DLD1 (cell line): ENCODE measurements around the gene SEMA4F.
"Not testable (repeated sequence)": the region's sequence is repeated elsewhere in the genome, so short reads cannot be mapped to it uniquely, and the experiment has no call there.

Source experiments
- in situ Hi-C: cut with HindIII; loops from 2 replicates; pipeline ENCODE4 v1.10.0; 2017; ENCODE audit warnings: low sequenced_read_pairs

Gene SEMA4F, protein sequence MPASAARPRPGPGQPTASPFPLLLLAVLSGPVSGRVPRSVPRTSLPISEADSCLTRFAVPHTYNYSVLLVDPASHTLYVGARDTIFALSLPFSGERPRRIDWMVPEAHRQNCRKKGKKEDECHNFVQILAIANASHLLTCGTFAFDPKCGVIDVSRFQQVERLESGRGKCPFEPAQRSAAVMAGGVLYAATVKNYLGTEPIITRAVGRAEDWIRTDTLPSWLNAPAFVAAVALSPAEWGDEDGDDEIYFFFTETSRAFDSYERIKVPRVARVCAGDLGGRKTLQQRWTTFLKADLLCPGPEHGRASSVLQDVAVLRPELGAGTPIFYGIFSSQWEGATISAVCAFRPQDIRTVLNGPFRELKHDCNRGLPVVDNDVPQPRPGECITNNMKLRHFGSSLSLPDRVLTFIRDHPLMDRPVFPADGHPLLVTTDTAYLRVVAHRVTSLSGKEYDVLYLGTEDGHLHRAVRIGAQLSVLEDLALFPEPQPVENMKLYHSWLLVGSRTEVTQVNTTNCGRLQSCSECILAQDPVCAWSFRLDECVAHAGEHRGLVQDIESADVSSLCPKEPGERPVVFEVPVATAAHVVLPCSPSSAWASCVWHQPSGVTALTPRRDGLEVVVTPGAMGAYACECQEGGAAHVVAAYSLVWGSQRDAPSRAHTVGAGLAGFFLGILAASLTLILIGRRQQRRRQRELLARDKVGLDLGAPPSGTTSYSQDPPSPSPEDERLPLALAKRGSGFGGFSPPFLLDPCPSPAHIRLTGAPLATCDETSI

DNA sequence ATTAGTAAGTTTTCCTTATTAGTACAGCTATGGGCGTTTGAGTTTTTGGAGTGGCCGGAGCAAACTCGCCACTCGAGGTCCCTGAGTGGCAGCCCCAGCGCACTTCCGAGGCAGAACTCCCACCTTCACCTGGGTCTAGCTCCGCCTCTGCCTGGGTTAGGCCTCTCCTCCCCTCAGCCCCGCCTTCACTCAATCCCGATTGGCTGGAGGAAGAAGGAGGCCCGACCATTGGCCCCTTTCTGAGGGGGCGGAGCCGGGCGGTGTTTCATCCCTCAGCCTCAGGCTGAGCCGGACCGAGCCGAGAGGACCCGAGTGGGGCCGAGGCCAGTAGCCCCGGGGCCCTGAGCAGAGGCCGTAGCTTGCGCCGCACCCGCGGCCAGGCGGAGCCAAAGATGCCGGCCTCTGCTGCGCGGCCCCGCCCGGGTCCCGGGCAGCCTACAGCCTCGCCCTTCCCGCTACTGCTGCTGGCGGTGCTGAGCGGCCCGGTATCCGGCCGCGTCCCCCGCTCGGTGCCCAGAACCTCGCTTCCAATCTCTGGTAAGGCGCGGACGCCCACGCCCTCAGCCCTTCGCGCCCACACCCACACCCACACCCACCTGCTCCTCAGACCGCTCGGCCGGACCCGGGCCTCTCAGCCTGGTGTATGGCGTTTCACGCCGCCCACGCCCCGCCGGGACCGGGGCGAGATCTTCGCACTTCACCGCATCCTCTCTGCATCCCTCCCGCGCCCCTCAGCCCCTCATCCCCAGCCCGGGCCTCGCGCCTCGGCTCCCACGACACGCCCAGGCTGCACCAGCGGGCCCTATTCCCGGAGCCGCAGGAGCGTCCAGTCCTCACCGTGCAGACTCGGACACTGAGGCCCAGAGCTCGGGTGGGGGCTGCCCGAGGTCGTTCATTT, at the start of gene SEMA4F:
TSS of gene SEMA4F (plus strand) at position 263 of the 898 bp plus-strand sequence. CDS start at position 393, 130 bp downstream.
- in situ Hi-C loops, result no loop called here

GRCh38 chr2:74606927-74607326, 47.1 kb upstream of the SEMA4F start:
- in situ Hi-C loops, result no loop called here

- in situ Hi-C loops, result no loop called here
These were observed 36.9 kb upstream of the SEMA4F start for GRCh38 chr2:74617122-74617521.

- in situ Hi-C loops, result no loop called here
These were observed 35.5 kb upstream of the SEMA4F start for GRCh38 chr2:74618410-74619083.

GRCh38 chr2:74619651-74620297, 34.3 kb upstream of the SEMA4F start:
- in situ Hi-C loops, result no loop called here

- in situ Hi-C loops, result no loop called here
These were observed 33.4 kb upstream of the SEMA4F start for GRCh38 chr2:74620671-74621070.

DNA sequence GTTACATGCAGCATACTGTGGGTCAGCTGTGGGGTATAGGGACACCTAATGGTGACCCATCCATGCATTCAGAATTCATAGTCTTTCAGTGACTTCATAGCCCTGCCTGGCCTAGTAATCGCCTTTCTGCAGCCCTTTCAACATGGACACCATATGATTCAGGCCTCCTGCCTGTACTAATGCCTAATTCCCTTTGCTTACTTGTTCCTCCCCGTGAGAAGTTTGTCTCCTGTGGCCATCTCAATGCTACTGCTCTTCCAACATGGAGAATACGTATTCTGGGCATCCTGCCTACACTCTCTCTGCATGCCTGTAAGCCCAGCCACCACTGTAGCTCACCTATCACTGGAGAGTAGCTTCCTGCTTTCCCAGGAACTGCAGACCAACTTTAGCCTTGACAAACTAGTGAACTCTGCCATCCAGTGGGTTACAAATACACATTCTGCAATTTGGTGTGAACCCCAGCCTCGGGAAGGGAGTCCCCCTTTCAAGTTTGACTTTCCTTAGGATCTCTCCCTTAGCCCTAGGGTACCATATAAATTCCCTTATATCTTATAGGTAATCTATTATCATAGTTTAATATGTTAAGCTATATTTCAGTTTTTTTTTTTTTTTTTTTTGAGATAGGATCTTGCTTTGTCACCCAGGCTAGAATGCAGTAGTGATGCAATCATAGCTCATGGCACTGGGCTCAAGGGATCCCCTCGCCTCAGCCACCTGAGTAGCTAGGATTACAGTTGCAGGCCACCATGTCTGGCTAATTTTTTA, 28.2 kb upstream of the SEMA4F start:
- in situ Hi-C loops, result no loop called here

DNA sequence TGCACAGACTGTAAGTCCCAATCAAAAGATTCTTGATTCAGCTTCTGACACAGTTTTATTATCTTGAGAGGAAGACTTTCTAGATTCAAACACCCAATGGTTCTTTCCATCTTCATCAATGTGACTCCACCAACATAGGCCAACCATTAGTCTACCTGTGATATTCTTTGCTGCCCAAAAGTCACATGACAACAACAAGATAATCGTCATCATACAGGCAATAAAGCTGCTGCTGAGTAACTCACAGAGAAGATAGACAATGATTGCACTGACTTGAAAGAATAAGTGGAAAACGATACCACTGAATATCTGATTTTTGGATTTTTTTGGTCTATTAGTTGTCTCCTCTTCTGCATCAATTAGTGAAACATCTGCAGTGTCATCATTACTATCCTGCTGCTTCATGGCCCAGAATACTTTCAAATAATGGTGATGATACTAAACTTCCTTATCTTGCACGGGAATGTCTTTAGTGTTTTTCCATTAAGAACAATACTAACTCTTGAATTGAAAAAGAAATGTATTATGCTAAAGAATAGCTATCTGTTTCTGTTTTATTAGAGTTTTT, 25.4 kb upstream of the SEMA4F start:
- in situ Hi-C loops, result no loop called here

DNA sequence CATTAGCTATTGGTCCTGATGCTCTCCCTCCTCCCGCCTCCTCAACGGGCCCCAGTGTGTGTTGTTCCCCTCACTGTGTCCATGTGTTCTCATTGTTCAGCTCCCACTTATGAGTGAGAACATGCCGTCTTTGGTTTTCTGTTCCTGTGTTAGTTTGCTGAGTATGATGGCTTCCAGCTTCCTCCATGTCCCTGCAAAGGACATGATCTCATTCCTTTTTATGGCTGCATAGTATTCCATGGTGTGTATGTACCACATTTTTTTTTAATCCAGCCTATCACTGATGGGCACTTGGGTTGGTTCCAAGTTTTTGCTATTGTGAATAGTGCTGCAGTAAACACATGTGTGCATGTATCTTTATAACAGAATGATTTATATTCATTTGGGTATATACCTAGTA, 23.6 kb upstream of the SEMA4F start:
- in situ Hi-C loops, result not testable (repeated sequence)

- in situ Hi-C loops, result no loop called here
These were observed 21.7 kb upstream of the SEMA4F start for GRCh38 chr2:74632209-74632938.

DNA sequence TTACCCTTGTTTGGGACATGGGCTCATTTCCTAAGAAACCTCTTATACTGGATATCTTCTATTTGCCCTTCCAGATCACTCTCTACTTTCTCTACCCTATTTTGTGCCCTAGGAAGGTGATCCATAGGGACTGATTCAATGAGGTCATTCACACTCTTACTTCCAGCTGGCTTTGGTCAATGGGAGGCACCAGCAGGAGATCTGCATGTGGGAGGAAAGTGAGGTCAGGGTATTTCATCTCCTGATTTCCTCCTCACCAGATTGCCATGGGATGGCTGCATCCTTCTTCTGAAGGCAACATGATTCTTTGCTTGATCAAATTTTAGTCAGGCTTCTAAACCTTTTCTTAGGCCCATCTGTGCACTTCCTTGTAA, 21.1 kb upstream of the SEMA4F start:
- in situ Hi-C loops, result no loop called here

DNA sequence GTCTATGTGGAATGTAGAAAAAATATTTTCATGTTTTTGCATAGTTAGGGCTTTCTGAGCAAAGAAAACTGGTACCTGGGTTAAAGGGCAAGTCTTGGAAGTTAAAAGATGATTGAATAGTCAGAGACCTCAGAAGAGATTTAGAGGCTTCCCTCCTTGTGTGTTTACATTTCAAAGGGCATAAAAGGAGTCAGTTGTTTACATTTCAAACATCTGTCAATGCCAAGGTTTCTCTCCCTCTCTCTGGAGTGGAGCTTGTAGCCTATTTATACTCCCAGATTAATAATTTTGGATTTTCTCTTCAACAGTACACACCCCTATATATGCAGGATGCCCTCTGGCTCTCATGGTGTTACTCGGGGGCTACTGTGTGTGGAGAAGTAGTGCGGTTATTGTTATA, 14.5 kb upstream of the SEMA4F start:
- in situ Hi-C loops, result no loop called here

DNA sequence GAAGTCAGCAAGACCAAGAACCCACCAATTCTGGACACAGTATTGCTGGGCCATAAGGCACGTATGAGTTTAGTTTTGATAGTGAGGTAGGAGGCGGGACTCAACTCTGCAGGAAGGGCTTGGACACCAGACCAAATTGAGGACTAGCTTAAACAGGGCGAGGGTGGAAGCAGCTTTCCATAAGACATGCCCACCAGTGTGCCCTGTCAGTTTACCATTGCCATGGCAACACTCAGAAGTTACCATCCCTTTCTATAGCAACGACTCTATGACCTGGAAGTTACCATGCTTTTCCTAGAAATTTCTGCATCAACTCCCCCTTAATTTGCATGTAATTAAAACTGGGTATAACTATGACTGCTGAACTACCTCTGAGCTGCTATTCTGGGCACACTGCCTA, 8.7 kb upstream of the SEMA4F start:
- in situ Hi-C loops, result no loop called here

DNA sequence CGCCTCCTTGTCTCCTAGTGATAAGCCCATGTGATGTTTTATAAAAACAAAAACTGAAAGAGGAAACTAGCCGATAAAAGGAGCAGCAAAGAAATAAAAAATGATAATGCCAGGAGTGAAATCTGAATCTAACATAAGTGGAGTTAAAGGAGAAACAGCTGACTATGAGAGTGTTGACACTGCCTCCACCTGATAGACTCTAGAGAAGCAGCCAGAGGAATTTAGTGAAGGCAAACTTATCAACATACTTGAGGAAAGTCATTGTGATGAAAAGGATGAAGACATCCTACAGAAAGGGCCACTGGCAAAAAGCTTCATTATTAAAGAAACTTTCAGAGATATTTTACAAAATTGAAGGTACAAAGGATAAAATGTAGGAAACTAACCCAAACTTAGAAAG, 7.8 kb upstream of the SEMA4F start:
- in situ Hi-C loops, result no loop called here

DNA sequence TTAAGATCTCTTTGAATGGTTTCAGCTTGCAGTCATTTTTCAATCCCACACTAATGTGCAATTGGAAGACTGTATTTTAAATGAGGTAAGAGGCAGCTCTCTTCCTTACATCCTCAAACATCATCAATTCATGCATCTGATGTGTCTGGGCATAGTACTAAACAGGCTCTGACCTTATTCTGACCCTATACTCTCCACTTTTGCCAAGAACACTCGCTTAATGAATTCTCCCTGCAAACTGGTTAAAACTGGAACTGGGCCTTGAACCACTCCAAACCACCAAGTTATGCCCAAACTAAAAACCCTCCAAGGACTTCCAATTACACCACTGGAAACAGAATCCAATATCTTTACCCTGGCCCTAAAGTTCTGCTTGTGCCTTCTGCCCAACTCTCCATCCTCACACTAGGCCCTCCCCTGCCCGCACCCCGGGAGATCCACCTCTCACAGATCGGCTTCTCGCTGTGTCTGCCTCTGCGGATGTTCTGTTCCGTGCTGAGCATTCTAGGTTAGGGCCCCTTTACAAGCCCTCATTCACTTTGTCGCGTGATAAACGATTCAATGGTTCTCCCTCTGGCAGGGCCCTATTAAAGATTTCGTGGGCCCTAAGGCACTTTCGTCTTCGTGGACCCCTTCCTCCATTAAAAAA, 7.1 kb upstream of the SEMA4F start:
- in situ Hi-C loops, result no loop called here

GRCh38 chr2:74648009-74648443, 6.0 kb upstream of the SEMA4F start, which contains the start of gene M1AP:
M1AP (minus strand) TSS chr2:74648330; CDS start chr2:74640275, 8,055 bp downstream.
- in situ Hi-C loops, result no loop called here

GRCh38 chr2:74653589-74653984, 460 bp upstream of the SEMA4F start:
- in situ Hi-C loops, result no loop called here

- in situ Hi-C loops, result no loop called here
These were observed 1.5 kb downstream of the SEMA4F start for GRCh38 chr2:74655579-74655978.
